ENCODE results near the gene LPP. TPM values are rescaled to one million over a fixed set of nuclear protein-coding genes. Genes with fewer than 3 reads are reported as not detected.

Gene LPP
- total and polyA plus RNA-seq, 2 of the 4 experiments (the other 2 are of a cell fraction), result 16.0 to 130 TPM

DNA sequence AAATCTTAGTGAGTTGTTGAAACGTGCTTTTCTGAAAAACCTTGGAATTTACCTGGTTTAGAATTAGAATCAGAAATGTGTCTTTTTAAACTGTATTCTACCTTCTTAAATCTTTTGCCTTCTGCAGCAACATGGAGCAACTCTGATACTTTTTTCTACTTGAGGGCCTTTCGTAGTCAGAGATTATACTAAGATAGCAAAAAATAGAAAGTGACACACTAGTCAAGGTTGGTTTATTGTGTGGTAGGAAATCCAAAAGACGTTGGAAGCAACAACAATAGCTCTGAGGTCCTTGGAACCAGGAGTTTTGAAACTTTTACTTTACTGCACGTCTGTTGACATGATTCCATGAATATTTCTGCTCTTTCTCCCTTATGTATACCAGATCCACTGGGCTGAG is 294.9 kb downstream of the LPP start:
- WGBS, 2 experiments (ENCODE audit: extremely low coverage in 2 of 2, insufficient read length in 1 of 2), result no CpG with 5 or more reads among the region's 4 CpGs
- H4K91ac ChIP-seq (ENCODE audit: insufficient read depth, low read depth, low read length), result no peak overlapping the region

More for the DNA sequence above, 294.9 kb downstream of the LPP start:
- Histone ChIP-seq H3K9me3 (ENCODE audit: control insufficient read depth, insufficient read depth, low read length) (0 out of 2 replicates have a peak, but pooled peaks cover 2% of the 10 kb centered on the region), H2BK5ac (ENCODE audit: low read depth, low read length, poor library complexity, severe bottlenecking) (no peak overlapping the region), H2BK15ac (ENCODE audit: low read depth, low read length) (no peak overlapping the region), H3K9me1 (ENCODE audit: insufficient read depth, low read length) (peaks cover 3% of the 10 kb centered on the region; the same call in 1 of the 2 replicates), H2AK5ac (ENCODE audit: low read depth, low read length) (no peak overlapping the region), H3K14ac (replicated peaks; ENCODE audit: low read depth, low read length) (no peak overlapping the region), H3K27me3 (ENCODE audit: control insufficient read depth, insufficient read depth, low read length) (no peaks in the 10 kb centered on the region), H4K20me1 (ENCODE audit: insufficient read depth, low read length) (peaks cover 17% of the 10 kb centered on the region; the same call in 1 of the 2 replicates), H3K56ac (ENCODE audit: extremely low read depth, insufficient read depth, low read length) (no peak overlapping the region), H2AFZ (replicated peaks; ENCODE audit: low read length, poor library complexity) (no peak overlapping the region), H3K23ac (ENCODE audit: low read depth, low read length) (no peak overlapping the region), H3K4me1 (ENCODE audit: control insufficient read depth, insufficient read depth, low read length) (no peaks in the 10 kb centered on the region), H3K36me3 (ENCODE audit: control insufficient read depth, insufficient read depth, low read length) (peaks cover 4% of the 10 kb centered on the region), H3K4me2 (ENCODE audit: low read depth, low read length) (no peak overlapping the region), H2BK20ac (ENCODE audit: low read depth, low read length) (no peak overlapping the region), H4K5ac (ENCODE audit: low read depth, low read length) (no peak overlapping the region), H3K27ac (ENCODE audit: insufficient read depth, low read length) (no peak overlapping the region), H2AK9ac (replicated peaks; ENCODE audit: low read depth, low read length, poor library complexity) (no peak overlapping the region), H4K8ac (ENCODE audit: low read depth in 2 of 2, low read length in 2 of 2) (no peak overlapping the region), H2BK120ac (ENCODE audit: low read depth, low read length) (no peak overlapping the region), H3K4me3 (ENCODE audit: insufficient read depth, low read depth, low read length) (no peak overlapping the region), H3K9ac (ENCODE audit: low read depth, low read length) (no peak overlapping the region), H3K18ac (ENCODE audit: low read depth, low read length) (no peak overlapping the region), H3K79me1 (ENCODE audit: low read depth in 1 of 2, low read length in 2 of 2) (peaks cover 34 to 61% of the 10 kb centered on the region in 2 experiments), H3K4ac (ENCODE audit: low read depth, low read length) (no peak overlapping the region)
- ATAC-seq (ENCODE audit: low read depth), result no peak
- POLR2A ChIA-PET (ENCODE audit: unreplicated experiment), result no interaction called here
- in situ Hi-C loops (cut with MboI; ENCODE audit: low sequenced_read_pairs), result no loop called here
- CTCF ChIA-PET, result no interaction called here
- intact Hi-C loops (cut with micrococcal nuclease), result no loop called here
- TF ChIP-seq CEBPB (IDR thresholded peaks at IDR 0.05; ENCODE audit: low read depth, low read length) (no peak), SMC3 (IDR thresholded peaks at IDR 0.05; ENCODE audit: low read depth, low read length) (no peak), MXI1 (IDR thresholded peaks at IDR 0.05; ENCODE audit: borderline replicate concordance, low read depth, low read length) (no peak), POLR2A (IDR thresholded peaks at IDR 0.05; ENCODE audit: low read depth, low read length) (no peak), RAD21 (IDR thresholded peaks at IDR 0.05; ENCODE audit: low read length) (no peak), MAZ (IDR thresholded peaks at IDR 0.05; ENCODE audit: borderline replicate concordance, low read depth, low read length) (no peak), NFE2L2 (IDR thresholded peaks at IDR 0.05; ENCODE audit: low read depth, low read length) (no peak), CHD1 (IDR thresholded peaks at IDR 0.05; ENCODE audit: low read depth, low read length) (no peak), USF2 (IDR thresholded peaks at IDR 0.05; ENCODE audit: low read depth, low read length) (no peak), BHLHE40 (IDR thresholded peaks at IDR 0.05; ENCODE audit: low read depth, low read length) (no peak), FOS (IDR thresholded peaks at IDR 0.05; ENCODE audit: low read depth, low read length) (no peak), RFX5 (IDR thresholded peaks at IDR 0.05; ENCODE audit: low read depth, low read length) (no peak), MAFK (IDR thresholded peaks at IDR 0.05; ENCODE audit: low read depth, low read length) (no peak), ELK1 (IDR thresholded peaks at IDR 0.05; ENCODE audit: borderline replicate concordance, low read depth, low read length) (no peak), RCOR1 (IDR thresholded peaks at IDR 0.05; ENCODE audit: insufficient replicate concordance, low read length) (no peak)
- TF ChIP-seq, protein P1, sequence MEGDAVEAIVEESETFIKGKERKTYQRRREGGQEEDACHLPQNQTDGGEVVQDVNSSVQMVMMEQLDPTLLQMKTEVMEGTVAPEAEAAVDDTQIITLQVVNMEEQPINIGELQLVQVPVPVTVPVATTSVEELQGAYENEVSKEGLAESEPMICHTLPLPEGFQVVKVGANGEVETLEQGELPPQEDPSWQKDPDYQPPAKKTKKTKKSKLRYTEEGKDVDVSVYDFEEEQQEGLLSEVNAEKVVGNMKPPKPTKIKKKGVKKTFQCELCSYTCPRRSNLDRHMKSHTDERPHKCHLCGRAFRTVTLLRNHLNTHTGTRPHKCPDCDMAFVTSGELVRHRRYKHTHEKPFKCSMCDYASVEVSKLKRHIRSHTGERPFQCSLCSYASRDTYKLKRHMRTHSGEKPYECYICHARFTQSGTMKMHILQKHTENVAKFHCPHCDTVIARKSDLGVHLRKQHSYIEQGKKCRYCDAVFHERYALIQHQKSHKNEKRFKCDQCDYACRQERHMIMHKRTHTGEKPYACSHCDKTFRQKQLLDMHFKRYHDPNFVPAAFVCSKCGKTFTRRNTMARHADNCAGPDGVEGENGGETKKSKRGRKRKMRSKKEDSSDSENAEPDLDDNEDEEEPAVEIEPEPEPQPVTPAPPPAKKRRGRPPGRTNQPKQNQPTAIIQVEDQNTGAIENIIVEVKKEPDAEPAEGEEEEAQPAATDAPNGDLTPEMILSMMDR (conservative IDR thresholded peaks at IDR 0.05; ENCODE audit: low read depth, low read length), result no peak
- dilution Hi-C loops (cut with HindIII; ENCODE audit: low sequenced_read_pairs, unreplicated experiment), result no loop called here
- DNase-seq, result no peak
- BruUV-seq (replicated peaks), result no TSS peak
